ENCODE measurements around the gene GTPBP4.

GTPBP4 gene

GRCh38 chr10:964988-965417 lies 23.2 kb upstream of the GTPBP4 start:
- no peak for DNase-seq

GRCh38 chr10:966466-967235 lies 21.6 kb upstream of the GTPBP4 start:
- DNase-seq, result no peak

- DNase-seq, result no peak
Observed at GRCh38 chr10:968546-969199, 19.6 kb upstream of the GTPBP4 start.

GRCh38 chr10:969473-970150 lies 18.6 kb upstream of the GTPBP4 start:
- DNase-seq, result no peak

- peak; percentile 34 for DNase-seq
Observed at GRCh38 chr10:970311-971149, 17.7 kb upstream of the GTPBP4 start.

- no peak for DNase-seq
Observed at GRCh38 chr10:971150-971542, 17.1 kb upstream of the GTPBP4 start.

GRCh38 chr10:971613-972012 lies 16.6 kb upstream of the GTPBP4 start:
- DNase-seq, result no peak

GRCh38 chr10:972763-973162 lies 15.5 kb upstream of the GTPBP4 start:
- no peak for DNase-seq

- no peak for DNase-seq
Observed at GRCh38 chr10:974038-974784, 14.0 kb upstream of the GTPBP4 start.

- no peak for DNase-seq
Observed at GRCh38 chr10:974785-975074, 13.5 kb upstream of the GTPBP4 start.

- no peak for DNase-seq
Observed at GRCh38 chr10:976316-976715, 11.9 kb upstream of the GTPBP4 start.

- DNase-seq, result no peak
Observed at GRCh38 chr10:978826-979421, 9.3 kb upstream of the GTPBP4 start.

- DNase-seq, result no peak
Observed at GRCh38 chr10:980468-981093, 7.7 kb upstream of the GTPBP4 start.

GRCh38 chr10:983401-983800 lies 4.8 kb upstream of the GTPBP4 start:
- DNase-seq, result no peak

- DNase-seq, result no peak
Observed at GRCh38 chr10:983971-984655, 4.1 kb upstream of the GTPBP4 start.

- no peak for DNase-seq
Observed at GRCh38 chr10:985361-985760, 2.9 kb upstream of the GTPBP4 start.

- no peak for DNase-seq
Observed at GRCh38 chr10:986137-986825, 2.0 kb upstream of the GTPBP4 start.

GRCh38 chr10:986881-987619 lies 1.2 kb upstream of the GTPBP4 start:
- DNase-seq, result no peak

- DNase-seq, result no peak
Observed at GRCh38 chr10:987620-987869, 689 bp upstream of the GTPBP4 start.
